Measurements from ENCODE around the gene SLC22A1. TPM values are rescaled to one million over a fixed set of nuclear protein-coding genes. Genes with fewer than 3 reads are reported as not detected.

Gene SLC22A1
- total and polyA plus RNA-seq, 11 donors, result 0.10 to 1.4 (median 0.32) TPM; not detected in 4

GRCh38 chr6:160085713-160086505, 35.7 kb upstream of the SLC22A1 start:
- Histone ChIP-seq H3K9me3 (no peaks in the 10 kb centered on the region), H3K27ac (no peak overlapping the region), H3K36me3 (peaks cover 0 to 100% (median 99%) of the 10 kb centered on the region in 9 donors), H3K4me3 (no peak overlapping the region), H3K4me1 (peaks cover 0 to 6% (median 0%) of the 10 kb centered on the region in 12 donors), H3K27me3 (no peaks in the 10 kb centered on the region)
- WGBS, 4 donors, result 87 to 92% (median 91%) methylated on average over 15 of the region's 15 CpGs
- DNase-seq (no peak), ATAC-seq (no peak)
- TF ChIP-seq CTCF (IDR thresholded peaks at IDR 0.05), result no peak
- TF ChIP-seq POLR2A (IDR thresholded peaks at IDR 0.05), result no peak
- intact Hi-C loops (cut with DNase I), result loop anchor here in 5 of 10 donors (5.0 to 10.0 kb wide), 3 partner anchors 221 to 371 kb away; no protein-coding TSS in a partner anchor

GRCh38 chr6:160086754-160087153, 34.9 kb upstream of the SLC22A1 start:
- Histone ChIP-seq H3K4me3 (no peak overlapping the region), H3K27ac (no peak overlapping the region), H3K4me1 (peaks cover 0 to 6% (median 0%) of the 10 kb centered on the region in 12 donors), H3K36me3 (peaks cover 0 to 100% (median 97%) of the 10 kb centered on the region in 9 donors), H3K27me3 (no peaks in the 10 kb centered on the region), H3K9me3 (no peaks in the 10 kb centered on the region)
- intact Hi-C loops (cut with DNase I), result loop anchor here in 5 of 10 donors (5.0 to 10.0 kb wide), 3 partner anchors 222 to 371 kb away; no protein-coding TSS in a partner anchor
- TF ChIP-seq CTCF (IDR thresholded peaks at IDR 0.05) (no peak), POLR2A (IDR thresholded peaks at IDR 0.05) (no peak)
- DNase-seq (no peak), ATAC-seq (no peak)
- WGBS, 4 donors, result 84 to 95% (median 93%) methylated on average over 7 to 8 of the region's 8 CpGs

GRCh38 chr6:160088069-160088783, 33.4 kb upstream of the SLC22A1 start:
- Histone ChIP-seq H3K27me3 (no peaks in the 10 kb centered on the region), H3K4me3 (no peak overlapping the region), H3K4me1 (peaks cover 0 to 6% (median 0%) of the 10 kb centered on the region in 12 donors), H3K36me3 (peaks cover 0 to 99% (median 95%) of the 10 kb centered on the region in 9 donors), H3K9me3 (no peaks in the 10 kb centered on the region), H3K27ac (peak overlapping the region in 1 of 12 donors; percentile 28)
- DNase-seq (peak in 4 of 5 donors; percentile 40 to 68 (median 51)), ATAC-seq (peak; percentile 40 to 81 (median 52))
- WGBS, 4 donors, result 60 to 65% (median 64%) methylated on average over 13 of the region's 13 CpGs
- intact Hi-C loops (cut with DNase I), result loop anchor here in 8 of 10 donors (1.0 to 10.0 kb wide), 5 partner anchors 223 to 369 kb away; no protein-coding TSS in a partner anchor
- TF ChIP-seq POLR2A (IDR thresholded peaks at IDR 0.05) (no peak), CTCF (IDR thresholded peaks at IDR 0.05) (peak; percentile 36 to 73 (median 56))
